Esophagus squamous epithelium (tissue), 5 donors: ENCODE measurements around the gene ABLIM3. TPM values are rescaled to one million over a fixed set of nuclear protein-coding genes. Genes with fewer than 3 reads are reported as not detected.

Experiments used
- DNase-seq: peaks from one replicate; lab custom pipeline; 2025; lab: John Stamatoyannopoulos, UW
- H3K27ac ChIP-seq, 4 donors: fragments of 200-600 bp; sonication (generic); one replicate each; pipeline ENCODE4 v1.5.1; 2016 to 2019; ENCODE audit warnings: mild to moderate bottlenecking in 1 of 4
- H3K27me3 ChIP-seq, 4 donors: fragments of 200-600 bp; sonication (generic); 1 replicate in 3 of 4; 2 replicates in 1 of 4; pipeline versions ENCODE4 v1.5.1 to v1.6.0; 2017 to 2021; ENCODE audit warnings: antibody characterized with exemption in 1 of 4
- H3K36me3 ChIP-seq, 3 donors: fragments of 200-600 bp; sonication (generic); one replicate each; pipeline ENCODE4 v1.5.1; 2016 to 2019
- H3K4me1 ChIP-seq, 3 donors: fragments of 200-600 bp; sonication (generic); one replicate each; pipeline ENCODE4 v1.5.1; 2017 to 2019
- H3K4me3 ChIP-seq, 4 donors: fragments of 200-600 bp; sonication (generic); 1 replicate in 3 of 4; 2 replicates in 1 of 4; pipeline ENCODE4 v1.5.1; 2016 to 2019; ENCODE audit warnings: mild to moderate bottlenecking in 2 of 4, moderate library complexity in 1 of 4
- H3K9me3 ChIP-seq, 3 donors: fragments of 200-600 bp; sonication (generic); one replicate each; pipeline ENCODE4 v1.5.1; 2016 to 2019
- CTCF ChIP-seq, 6 experiments: fragments of 450-650 bp in 4 of 6; fragments of 200-600 bp in 2 of 6; sonication (generic) in 2 of 6; IDR thresholded peaks; one replicate each; pipeline ENCODE4 v1.5.1; 2016 to 2019; ENCODE audit warnings: antibody characterized with exemption in 6 of 6, mild to moderate bottlenecking in 4 of 6, moderate library complexity in 4 of 6
- POLR2A ChIP-seq, 4 donors: fragments of 450-650 bp; IDR thresholded peaks; one replicate each; pipeline ENCODE4 v1.6.1; 2017; ENCODE audit warnings: antibody characterized with exemption in 4 of 4, mild to moderate bottlenecking in 4 of 4, moderate library complexity in 3 of 4
- WGBS, 2 donors: methylation state at CpG; one replicate each; pipeline ENCODE4 v1.1.5; 2018; 5-methylcytosine and 5-hydroxymethylcytosine counted together
- intact Hi-C: fragments of 100-400 bp; cut with DNase I; formaldehyde crosslinking; loops from one replicate; pipeline ENCODE4 v1.15.0; 2022
- total RNA-seq, 4 donors: library from RNA; depleted of rRNA; stranded (reverse); fragments of >200 nt; gene quantifications; one replicate each; pipeline ENCODE4 v1.1.0, GENCODE V29; 2016
- donor health status: DM: yes; HTN: yes; CAD: no.

Gene ABLIM3
- total RNA-seq, 4 donors from 2014 or later, result 10.6 to 47.7 (median 27.1) TPM

GRCh38 chr5:149108651-149109280 lies 32.5 kb upstream of the ABLIM3 start:
- intact Hi-C loops, result no loop called here
- DNase-seq, result no peak
- Histone ChIP-seq H3K4me1 (peaks cover 0 to 11% (median 0%) of the 10 kb centered on the region in 3 donors), H3K4me3 (no peak overlapping the region), H3K36me3 (no peaks in the 10 kb centered on the region), H3K27me3 (no peaks in the 10 kb centered on the region), H3K27ac (no peak overlapping the region), H3K9me3 (no peaks in the 10 kb centered on the region)
- WGBS, 2 donors, result 76 to 83% methylated on average over 2 of the region's 2 CpGs
- TF ChIP-seq POLR2A (IDR thresholded peaks at IDR 0.05), result no peak
- TF ChIP-seq CTCF (IDR thresholded peaks at IDR 0.05), result no peak

GRCh38 chr5:149110406-149110805 lies 30.9 kb upstream of the ABLIM3 start:
- intact Hi-C loops, result loop anchor here (5.0 kb wide), 1 partner anchor 373 kb away; no protein-coding TSS in a partner anchor
- 69 to 74% methylated on average over 4 of the region's 4 CpGs for WGBS, 2 donors
- H3K27me3 ChIP-seq, result no peaks in the 10 kb centered on the region
- H3K36me3 ChIP-seq, result no peaks in the 10 kb centered on the region
- no peak overlapping the region for H3K4me3 ChIP-seq
- H3K27ac ChIP-seq, result no peak overlapping the region
- peaks cover 4 to 22% (median 5%) of the 10 kb centered on the region in 3 donors for H3K4me1 ChIP-seq
- TF ChIP-seq POLR2A (IDR thresholded peaks at IDR 0.05) (no peak), CTCF (IDR thresholded peaks at IDR 0.05) (no peak)
- H3K9me3 ChIP-seq, result no peaks in the 10 kb centered on the region
- DNase-seq, result no peak

- Histone ChIP-seq H3K27ac (peak overlapping the region in 1 of 4 donors; percentile 61), H3K9me3 (no peaks in the 10 kb centered on the region), H3K4me1 (peaks cover 4 to 22% (median 5%) of the 10 kb centered on the region in 3 donors), H3K27me3 (no peaks in the 10 kb centered on the region), H3K36me3 (no peaks in the 10 kb centered on the region), H3K4me3 (no peak overlapping the region)
- TF ChIP-seq POLR2A (IDR thresholded peaks at IDR 0.05), result no peak
- TF ChIP-seq CTCF (IDR thresholded peaks at IDR 0.05), result no peak
- whole genome bisulfite sequencing, 2 donors, result 47 to 48% methylated on average over 2 of the region's 2 CpGs
- intact Hi-C loops, result loop anchor here (5.0 kb wide), 1 partner anchor 376 kb away; no protein-coding TSS in a partner anchor
- no peak for DNase-seq
Measured at GRCh38 chr5:149113669-149114068, 27.6 kb upstream of the ABLIM3 start.

- Histone ChIP-seq H3K4me3 (no peak overlapping the region), H3K27me3 (no peaks in the 10 kb centered on the region), H3K4me1 (peaks cover 4 to 22% (median 5%) of the 10 kb centered on the region in 3 donors), H3K9me3 (no peaks in the 10 kb centered on the region), H3K27ac (peak overlapping the region in 3 of 4 donors; percentile 4 to 62 (median 61)), H3K36me3 (no peaks in the 10 kb centered on the region)
- 33 to 38% methylated on average over 5 to 7 of the region's 7 CpGs for WGBS, 2 donors
- intact Hi-C loops, result loop anchor here (5.0 kb wide), 1 partner anchor 377 kb away; no protein-coding TSS in a partner anchor
- no peak for DNase-seq
- TF ChIP-seq POLR2A (IDR thresholded peaks at IDR 0.05), result no peak
- TF ChIP-seq CTCF (IDR thresholded peaks at IDR 0.05), result peak; percentile 23 to 90 (median 68)
Measured at GRCh38 chr5:149114403-149115312, 26.6 kb upstream of the ABLIM3 start.
